ENCODE results near the gene KIAA0040.

The KIAA0040 gene

GRCh38 chr1:175169286-175170018 lies 23.1 kb downstream of the KIAA0040 start:
- FAIRE-seq, result no peak

GRCh38 chr1:175168782-175169181 lies 23.8 kb downstream of the KIAA0040 start:
- no peak for FAIRE-seq

- FAIRE-seq, result no peak
Measured at GRCh38 chr1:175167861-175168260, 24.7 kb downstream of the KIAA0040 start.

- FAIRE-seq, result no peak
Measured at GRCh38 chr1:175166746-175167145, 25.8 kb downstream of the KIAA0040 start.

- no peak for FAIRE-seq
Measured at GRCh38 chr1:175164751-175165150, 27.8 kb downstream of the KIAA0040 start.

- no peak for FAIRE-seq
Measured at GRCh38 chr1:175163702-175164101, 28.9 kb downstream of the KIAA0040 start.

GRCh38 chr1:175162955-175163354 lies 29.6 kb downstream of the KIAA0040 start:
- FAIRE-seq, result no peak

- no peak for FAIRE-seq
Measured at GRCh38 chr1:175158170-175158591, 34.4 kb downstream of the KIAA0040 start.

GRCh38 chr1:175157200-175157599 lies 35.4 kb downstream of the KIAA0040 start:
- FAIRE-seq, result no peak

GRCh38 chr1:175155936-175156335 lies 36.6 kb downstream of the KIAA0040 start:
- no peak for FAIRE-seq

- FAIRE-seq, result no peak
Measured at GRCh38 chr1:175155473-175155856, 37.1 kb downstream of the KIAA0040 start.

- peak; percentile 62 for FAIRE-seq
Measured at GRCh38 chr1:175154629-175155472, 37.7 kb downstream of the KIAA0040 start.

- FAIRE-seq, result no peak
Measured at GRCh38 chr1:175152006-175152652, 40.4 kb downstream of the KIAA0040 start.

GRCh38 chr1:175150596-175151319 lies 41.8 kb downstream of the KIAA0040 start:
- FAIRE-seq, result no peak

- FAIRE-seq, result no peak
Measured at GRCh38 chr1:175148068-175148467, 44.5 kb downstream of the KIAA0040 start.

- no peak for FAIRE-seq
Measured at GRCh38 chr1:175147569-175147968, 45.0 kb downstream of the KIAA0040 start.

- no peak for FAIRE-seq
Measured at GRCh38 chr1:175146529-175147213, 45.9 kb downstream of the KIAA0040 start.

- no peak for FAIRE-seq
Measured at GRCh38 chr1:175145899-175146528, 46.6 kb downstream of the KIAA0040 start.

GRCh38 chr1:175138579-175138978 lies 54.0 kb downstream of the KIAA0040 start:
- no peak for FAIRE-seq

GRCh38 chr1:175137369-175137768 lies 55.2 kb downstream of the KIAA0040 start:
- no peak for FAIRE-seq

- no peak for FAIRE-seq
Measured at GRCh38 chr1:175136246-175136645, 56.3 kb downstream of the KIAA0040 start.

- FAIRE-seq, result no peak
Measured at GRCh38 chr1:175134500-175134899, 58.1 kb downstream of the KIAA0040 start.

All from TTC549 (cell line).